GM21619 (cell line): ENCODE results near the gene RASSF5.

Source experiments
- ATAC-seq: cut with Tn5 transposase; IDR thresholded peaks from one replicate; pipeline ENCODE4 v1.9.1; 2021; ENCODE audit not compliant: unreplicated experiment

RASSF5 gene

DNA sequence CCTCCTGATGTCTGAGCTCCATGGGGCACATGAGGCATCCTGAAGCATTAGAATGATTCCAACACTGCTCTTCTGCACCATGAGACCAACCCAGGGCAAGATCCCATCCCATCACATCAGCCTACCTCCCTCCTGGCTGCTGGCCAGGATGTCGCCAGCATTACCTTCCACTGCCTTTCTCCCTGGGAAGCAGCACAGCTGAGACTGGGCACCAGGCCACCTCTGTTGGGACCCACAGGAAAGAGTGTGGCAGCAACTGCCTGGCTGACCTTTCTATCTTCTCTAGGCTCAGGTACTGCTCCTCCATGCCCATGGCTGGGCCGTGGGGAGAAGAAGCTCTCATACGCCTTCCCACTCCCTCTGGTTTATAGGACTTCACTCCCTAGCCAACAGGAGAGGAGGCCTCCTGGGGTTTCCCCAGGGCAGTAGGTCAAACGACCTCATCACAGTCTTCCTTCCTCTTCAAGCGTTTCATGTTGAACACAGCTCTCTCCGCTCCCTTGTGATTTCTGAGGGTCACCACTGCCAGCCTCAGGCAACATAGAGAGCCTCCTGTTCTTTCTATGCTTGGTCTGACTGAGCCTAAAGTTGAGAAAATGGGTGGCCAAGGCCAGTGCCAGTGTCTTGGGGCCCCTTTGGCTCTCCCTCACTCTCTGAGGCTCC lies 11.1 kb upstream of the RASSF5 start:
- ATAC-seq, result peak; percentile 76

DNA sequence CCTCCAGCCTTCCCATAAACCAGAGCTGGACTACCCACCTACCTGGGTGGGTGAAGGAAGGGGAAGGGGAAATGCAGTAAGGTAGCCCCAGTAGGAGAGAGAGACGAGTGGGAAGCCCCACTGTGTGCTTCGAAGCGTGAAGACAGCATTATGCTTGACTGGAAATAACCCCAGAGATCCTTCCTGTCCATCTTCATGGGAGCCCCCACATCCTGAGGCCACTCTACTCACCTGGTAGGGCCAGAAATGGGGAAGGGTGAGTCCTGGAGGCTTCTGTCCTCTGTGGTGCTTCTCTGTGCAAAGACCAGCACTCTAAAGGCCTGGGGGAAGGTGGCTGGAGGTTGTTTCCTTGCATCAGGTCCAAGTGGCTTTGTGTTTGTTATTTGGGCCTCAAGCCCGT lies 10.0 kb upstream of the RASSF5 start:
- ATAC-seq, result no peak

DNA sequence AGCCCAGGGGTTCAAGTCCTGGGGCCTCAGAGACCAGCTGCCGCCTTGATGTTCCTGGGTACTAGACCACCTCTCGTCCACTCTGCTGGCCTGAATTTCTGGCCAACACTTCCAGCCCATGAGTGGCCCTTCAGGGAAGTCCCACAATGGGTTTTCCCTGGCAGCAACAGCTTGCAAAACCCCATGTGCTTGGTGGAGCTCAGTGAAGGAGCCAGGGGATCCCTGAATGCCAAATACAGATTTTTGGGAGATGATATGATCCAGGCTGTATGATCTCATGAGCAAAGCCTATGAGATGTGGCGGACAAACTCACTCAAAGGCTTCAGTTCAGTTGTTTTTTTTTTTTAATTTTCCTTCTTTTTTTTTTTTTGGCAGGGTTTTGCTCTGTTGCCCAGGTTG lies 9.6 kb upstream of the RASSF5 start:
- ATAC-seq, result no peak

DNA sequence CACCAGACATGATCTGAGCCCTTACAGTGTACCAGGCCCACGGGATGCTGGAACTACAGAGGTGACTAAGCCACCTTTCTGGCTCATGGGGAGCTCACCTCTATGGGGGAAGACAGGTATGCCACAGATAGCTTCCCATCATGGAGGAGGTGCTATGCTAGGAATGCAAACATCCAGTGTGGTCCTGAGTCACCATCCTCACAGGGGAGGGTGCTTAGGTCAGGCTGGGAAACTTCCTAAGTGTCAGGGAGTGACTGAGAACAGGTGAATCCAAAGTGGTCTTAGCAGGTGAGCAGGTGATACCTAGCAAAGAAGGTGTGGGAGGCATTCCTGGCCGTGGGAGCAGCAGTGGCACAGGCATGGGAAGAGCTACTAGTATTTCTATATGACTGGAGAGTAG lies 8.6 kb upstream of the RASSF5 start:
- ATAC-seq, result no peak

DNA sequence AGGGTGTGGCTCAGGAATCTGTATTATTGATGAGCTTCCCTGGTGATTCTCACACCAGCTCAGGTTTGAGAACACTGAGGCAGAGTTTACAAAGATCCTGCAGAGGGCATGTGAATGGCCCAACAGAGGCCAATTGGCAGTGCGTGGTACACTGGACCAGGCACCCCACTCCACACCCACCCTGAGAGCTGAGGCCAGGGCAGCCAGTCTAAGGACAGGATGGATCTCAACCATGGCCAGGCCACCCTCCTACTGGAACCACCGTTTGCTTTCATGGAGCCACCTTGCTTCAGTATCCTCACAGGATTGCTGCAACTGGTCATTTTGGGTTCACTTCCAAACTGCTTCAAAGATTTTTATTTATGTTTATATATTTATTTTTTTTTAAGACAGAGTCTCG lies 7.3 kb upstream of the RASSF5 start:
- ATAC-seq, result no peak

DNA sequence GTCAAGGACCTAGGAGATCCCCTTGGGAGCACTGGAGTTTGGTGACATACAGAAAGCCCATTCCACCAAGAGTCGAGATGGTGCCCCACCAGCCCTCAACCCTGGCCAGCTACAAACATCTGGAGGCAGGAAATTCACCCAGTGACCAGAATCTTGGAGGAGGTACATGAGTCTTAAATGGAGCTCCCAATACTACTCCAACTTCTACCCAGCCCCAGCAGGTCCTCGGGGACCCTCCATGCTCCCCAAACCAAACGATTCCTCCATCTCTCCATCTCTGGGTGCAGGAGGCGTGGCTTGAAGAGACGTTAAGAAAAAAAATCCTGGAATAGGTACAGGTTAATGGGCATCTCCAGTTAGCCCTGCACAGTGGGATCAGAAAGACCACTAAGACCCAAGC lies 5.5 kb upstream of the RASSF5 start:
- no peak for ATAC-seq

DNA sequence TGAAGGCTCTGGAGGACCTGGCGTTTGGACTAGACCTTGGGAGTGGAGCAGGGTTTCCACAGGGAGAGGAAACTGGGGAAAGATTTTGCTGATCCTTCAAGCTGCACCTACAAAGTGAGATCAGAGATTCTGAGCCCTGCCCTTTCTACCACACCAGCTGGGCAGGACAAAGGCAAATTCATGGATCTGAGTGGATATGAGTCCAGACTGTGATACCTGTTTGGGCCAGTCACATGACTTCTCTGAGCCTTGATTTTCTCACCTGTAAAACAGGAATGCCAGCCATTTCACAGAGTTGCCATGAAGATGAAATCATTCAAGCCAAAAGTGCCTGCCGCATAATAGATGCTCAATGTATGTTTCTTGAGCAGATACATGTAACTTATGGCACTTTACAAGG lies 4.9 kb upstream of the RASSF5 start:
- ATAC-seq, result no peak

DNA sequence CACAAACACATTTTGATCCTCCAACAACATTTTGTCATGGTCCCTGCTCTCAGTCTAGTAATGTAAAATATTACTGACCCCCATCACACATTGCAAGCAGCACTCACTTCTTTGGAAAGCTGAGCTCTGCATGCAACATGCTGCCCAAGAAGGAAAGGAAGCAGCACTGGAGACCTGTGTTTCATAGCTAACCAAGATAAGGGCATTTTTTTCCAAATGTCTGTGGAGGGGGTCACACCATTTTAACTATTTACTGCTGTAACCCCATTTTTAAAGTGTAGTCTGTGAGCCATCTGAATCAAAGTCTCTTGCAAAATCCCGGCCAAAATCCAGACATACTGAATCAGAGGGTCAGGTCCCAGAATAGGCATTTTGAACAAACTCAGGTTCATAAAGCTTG lies 4.5 kb upstream of the RASSF5 start:
- no peak for ATAC-seq

DNA sequence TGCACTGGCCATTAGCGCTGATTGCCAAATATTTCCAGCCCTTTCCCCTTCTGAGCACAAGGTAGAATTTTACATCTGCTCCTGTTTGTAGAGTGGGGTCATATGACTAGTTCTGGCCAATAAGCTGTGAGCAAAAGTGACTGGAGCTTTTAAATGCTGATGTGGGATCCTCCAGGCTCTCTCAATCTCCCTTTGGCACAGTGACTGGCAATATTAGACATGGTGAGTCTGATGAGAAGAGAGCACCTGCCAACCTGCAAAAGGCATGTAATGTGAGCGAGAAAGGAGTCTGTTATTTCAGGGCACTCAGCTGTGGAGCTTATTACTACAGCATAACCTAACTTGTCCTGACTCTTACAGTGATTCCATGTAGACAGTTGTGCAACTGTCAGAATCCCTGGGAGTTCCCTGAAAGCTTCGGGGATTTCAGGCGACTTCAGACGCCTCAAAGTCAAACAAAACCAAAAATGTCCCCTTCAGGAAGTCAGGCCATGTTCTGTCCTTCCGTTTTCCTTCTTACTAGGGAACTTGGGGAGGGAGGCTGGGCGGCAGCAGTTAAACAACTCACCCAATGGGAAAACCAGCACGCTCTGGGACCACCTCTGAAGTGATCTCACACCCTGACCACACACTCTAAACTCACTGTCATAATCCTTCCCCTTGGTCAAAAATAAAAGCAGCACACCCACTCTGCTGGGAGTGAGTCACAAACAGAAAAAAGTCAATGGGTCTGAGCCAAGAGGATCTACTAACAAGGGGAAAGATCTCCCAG lies 3.6 kb upstream of the RASSF5 start:
- ATAC-seq, result peak; percentile 55

DNA sequence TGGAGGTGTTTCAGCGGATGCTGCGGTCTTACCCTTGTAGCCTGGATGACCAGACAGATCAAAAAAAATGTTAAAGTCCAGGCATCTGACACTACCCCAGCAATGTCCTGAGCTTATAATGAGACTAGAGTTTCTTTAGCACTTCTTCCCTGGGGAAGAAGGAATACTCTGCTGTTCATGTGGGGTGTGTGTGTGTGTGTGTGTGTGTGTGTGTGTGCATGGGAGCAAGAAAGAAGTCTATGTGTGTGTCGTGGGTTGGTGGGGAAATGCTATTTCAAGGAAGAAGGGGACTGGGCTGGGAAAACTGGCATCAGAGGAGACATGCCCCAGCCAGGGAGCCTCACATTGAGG lies 3.0 kb upstream of the RASSF5 start:
- ATAC-seq, result no peak

DNA sequence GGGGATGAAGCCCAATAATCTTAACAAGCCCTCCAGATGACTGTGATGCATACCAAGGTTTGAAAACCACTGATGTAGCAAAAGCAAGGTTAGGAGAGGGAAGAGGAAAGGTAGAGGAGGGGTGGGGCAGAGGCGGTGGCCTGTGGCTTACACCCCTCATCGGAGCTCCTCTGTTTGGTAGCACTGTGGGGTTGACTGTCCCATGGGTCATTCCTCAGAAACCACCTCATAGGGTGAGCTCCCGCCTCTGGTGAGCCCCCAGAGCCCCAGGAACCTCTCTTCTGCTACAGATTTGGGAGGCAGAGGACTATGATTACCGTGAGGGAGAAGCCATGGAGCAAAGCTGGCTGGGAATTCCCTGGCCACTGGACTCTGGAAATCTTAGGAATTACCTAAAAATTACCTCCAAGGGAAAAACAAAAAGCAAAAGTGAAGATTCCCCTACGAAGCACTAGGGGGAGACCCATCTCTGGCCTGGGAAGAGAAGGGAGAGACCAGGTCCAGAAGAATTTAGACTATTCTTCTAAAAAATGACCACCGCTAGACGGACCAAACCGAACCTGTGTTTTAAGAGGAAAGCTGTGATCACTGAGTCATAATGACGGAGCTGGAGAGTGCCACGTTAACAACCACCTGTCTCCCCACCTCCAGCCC lies 1.5 kb upstream of the RASSF5 start:
- ATAC-seq, result no peak

DNA sequence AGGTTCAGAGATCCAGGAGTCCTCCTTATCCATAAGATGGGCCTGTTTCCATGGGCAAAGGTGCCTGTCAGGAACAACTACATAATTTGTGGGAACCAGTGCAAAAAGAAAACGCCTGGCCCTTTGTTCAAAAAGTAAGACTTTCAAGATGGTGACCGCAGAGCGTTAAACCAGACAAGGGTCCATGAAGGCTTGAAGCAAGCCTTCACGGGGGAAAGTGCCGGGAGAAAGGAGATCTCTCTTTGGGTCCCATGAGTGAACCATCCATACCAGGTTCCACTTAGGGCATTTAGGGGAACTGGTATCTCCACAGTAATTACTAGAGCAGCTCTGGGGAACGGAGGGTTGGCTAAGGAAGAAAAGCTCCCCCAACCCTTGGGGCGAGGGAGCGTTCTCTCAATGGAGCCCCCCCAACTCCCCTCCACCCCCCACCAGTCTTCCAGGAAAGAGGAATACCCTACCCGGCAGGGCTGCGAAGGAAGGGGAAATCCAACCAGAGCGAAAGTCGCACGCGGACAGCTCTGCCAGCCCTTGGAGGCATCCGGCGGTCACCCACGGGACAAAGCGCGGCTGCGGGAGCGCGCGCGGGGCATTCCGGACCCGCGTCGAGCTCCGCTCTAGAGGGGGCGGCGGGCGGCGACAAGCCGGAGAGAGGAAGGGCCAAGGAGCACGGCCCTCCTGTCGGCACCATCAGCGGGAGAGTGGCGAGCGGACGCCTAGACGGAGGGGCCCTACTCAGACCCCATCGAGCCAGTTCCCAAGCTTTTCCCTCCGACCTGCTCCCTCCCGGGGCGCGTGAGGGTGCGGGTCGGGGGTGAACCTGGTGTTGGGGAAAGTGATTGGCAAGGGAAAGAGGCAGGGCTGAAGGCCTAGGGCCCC lies 687 bp upstream of the RASSF5 start:
- peak; percentile 26 for ATAC-seq

DNA sequence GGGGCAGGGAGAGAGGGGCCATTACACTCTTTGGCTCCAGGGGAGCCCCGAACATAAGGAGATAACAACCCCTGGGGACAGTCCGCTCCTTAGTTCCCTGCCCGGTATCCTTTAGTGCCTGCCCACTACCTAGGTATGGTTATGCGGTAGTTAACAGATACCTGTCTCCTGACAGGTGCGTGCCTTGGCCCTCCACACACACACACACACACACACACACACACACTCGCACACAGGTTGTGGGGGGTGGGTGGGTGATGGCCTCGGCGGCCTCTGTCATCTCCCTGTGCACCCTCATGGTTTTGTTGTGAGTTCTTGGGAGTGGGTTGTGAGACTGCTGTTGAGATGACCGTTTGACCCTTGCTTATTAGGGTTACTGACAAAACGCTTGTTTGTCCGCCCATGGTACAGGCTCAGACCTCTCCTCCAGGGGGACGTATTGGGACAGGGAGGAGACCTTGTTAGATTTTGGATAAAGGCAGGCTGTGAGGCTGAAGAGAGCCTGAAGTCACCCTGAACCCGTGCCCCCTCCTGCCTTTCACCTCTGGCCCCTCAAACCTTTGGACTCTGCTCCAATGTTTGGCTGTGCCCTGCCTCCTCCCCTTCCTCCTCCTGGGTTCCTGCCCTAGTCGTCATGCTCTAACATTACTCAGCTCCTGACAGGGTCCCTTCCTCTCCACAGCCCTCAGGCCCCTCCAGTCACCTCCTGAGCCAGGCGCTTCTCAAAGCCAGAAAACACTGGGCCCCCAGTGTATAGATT lies 979 bp downstream of the RASSF5 start:
- no peak for ATAC-seq

DNA sequence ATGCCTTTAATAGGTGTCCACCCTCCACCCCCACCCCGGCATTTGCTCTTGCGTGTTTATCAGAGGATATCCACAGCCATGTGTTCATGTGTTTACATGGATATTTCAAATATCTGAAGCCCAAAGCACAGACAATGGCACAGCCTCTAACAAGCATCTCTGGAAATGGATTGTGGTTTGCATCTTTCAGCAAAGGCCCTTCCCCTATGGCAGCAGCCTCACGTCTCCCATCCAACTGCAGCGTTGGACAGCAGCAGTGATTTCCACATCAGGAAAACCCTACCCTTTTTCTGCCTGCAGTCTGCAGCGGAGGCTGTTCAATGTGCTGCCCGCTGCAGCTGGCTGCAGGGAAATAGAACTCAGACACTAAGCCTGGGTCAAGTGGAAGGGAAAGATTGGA lies 1.6 kb downstream of the RASSF5 start:
- no peak for ATAC-seq

DNA sequence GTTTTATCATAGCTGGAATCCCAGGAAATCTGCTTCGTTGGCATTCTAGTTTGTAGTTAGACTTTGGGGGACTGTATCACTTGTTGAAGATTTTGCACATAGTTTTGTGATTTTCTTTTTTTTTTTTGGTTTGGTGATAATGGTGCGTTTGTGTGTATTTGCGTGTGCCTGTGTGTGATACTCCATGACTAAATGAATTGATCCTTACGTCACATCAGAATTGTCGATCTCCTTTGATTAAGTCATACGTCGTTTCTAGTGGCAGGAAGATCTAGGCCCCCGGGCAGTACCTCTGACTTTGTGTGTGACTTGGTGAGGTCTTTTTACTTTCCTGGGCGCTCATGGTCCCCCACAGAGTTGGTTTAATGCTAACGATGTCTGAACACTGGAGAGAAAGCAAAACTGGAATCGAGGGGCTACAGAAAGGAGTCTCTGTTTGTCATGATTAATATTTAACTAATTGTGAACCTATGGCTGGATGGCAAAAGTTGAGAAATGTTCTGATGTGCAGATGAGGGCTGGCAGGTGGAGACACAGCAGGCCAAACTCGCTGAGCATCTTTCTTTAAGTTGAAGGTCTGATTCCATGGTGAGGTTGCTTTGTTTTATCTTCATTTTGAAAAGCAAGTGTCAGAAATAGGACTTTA lies 2.4 kb downstream of the RASSF5 start:
- ATAC-seq, result no peak

DNA sequence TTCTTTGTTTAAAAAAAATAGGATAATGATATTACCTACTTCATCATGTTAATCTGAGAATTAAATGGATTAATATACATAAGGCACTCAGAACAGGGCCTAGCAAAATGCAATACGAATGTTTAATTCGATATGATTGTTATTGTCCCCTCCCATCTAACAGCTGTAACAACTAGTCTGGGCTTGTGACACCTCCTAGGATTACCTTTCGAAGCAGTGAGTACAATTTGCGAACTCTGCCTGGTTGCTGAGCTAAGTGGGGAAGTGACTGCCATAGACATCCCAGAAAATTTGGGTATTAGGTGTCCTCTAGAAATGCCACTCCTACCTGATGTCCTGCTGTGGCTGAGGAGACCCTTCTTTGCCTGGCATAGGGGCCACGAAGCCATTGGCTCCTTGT lies 3.0 kb downstream of the RASSF5 start:
- no peak for ATAC-seq

DNA sequence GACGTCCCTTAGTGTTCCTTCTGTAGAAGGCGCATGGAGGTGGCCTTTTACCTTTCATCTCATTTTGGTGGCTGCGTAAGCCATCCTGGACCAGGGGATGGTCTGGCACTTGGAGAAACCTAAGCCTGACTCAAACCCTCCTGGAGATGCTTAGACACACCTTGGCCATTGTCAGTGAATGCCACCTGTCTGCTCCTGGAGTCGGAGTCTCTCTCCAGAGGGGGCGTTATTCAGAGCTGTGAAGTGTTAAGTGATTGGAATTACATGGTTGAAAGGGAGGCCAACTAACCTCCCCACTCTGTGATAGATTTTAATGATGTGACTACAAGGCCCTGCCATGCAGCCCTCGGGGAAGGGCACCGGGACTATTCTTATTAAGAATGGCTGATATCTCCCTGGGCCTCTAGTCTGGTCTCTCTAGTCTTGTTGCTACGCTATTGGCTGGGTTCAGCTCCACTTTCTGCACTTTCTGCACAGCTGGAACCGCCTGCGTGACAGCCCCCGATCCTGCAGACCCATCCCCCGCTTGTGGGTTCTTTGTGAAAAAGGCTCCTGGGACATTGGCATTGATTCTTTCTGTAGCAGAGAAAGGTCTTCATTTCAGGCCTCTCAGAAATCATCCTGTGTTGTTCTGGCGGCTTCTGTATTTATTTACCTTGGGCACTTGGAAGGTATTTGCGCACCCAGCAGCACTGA lies 4.2 kb downstream of the RASSF5 start:
- no peak for ATAC-seq

DNA sequence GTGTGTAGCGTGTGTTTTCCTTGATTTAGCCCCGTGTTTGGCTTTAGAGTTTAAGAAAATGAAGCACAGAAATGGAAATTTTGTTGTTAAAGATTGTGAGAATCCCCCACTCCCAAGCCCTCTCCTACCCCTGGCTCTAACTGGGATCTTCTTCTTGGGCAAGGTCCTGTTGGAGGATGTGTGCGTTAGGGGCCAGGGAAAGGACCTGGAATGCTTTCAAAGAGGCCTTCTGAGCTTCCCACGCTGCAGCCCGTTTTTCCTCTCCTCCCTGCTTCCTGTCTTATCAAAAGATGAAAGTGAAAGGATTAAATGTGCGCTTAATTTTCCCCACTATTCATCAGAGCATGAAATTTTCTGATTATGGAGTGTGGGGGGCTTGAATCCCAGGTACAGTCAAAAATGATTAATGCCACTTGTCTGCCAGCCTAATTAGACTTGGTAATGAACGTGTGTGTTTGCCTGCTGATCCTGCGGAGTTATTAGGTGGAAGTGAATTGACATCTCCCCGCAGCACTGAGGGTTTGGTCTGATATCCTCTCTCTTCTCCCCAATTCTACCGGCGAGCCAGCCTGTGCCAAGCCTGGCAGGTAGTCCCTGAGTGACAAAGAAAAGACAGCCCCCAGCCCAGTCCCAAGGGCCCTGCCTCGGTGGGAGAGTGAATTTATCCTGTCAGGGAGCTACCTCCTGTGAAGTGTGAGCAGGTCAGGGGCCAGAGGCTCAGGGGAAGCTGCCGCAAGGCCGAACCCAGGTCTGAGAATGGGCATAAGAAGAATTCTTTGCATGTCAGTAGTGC lies 4.9 kb downstream of the RASSF5 start:
- no peak for ATAC-seq

DNA sequence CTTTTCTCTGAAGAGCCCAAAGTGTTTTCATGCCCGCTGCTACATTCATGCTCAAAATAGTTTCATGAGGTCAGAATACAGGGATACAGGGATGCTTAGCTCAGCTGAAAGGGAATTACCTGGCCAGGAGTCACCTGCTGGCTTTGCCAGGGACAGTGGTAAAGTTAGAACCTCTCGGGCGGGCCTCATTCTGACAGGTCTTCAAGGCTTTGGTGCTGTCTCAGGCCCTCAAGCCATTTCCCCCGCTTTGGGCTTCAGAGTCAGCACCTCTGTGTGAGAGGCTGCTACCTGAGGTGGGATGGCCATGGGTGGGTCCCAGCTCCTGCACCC lies 5.5 kb downstream of the RASSF5 start:
- ATAC-seq, result no peak
